Right ventricle myocardium inferior (tissue), 1 donor: ENCODE measurements around the gene ZBTB45. TPM values are rescaled to one million over a fixed set of nuclear protein-coding genes. Genes with fewer than 3 reads are reported as not detected.
A peak's percentile ranks its signal among the peaks of the same experiment; 100 is the strongest.

Source experiments
- ATAC-seq: fragments of 200-7000 bp; cut with Tn5 transposase; one replicate; pipeline ENCODE4 v1.9.1; 2020; ENCODE audit warnings: mild to moderate bottlenecking, moderate library complexity
- DNase-seq: peaks from one replicate; pipeline ENCODE4 v3.0.0; 2021; ENCODE audit errors: missing footprints
- intact Hi-C: fragments of 100-400 bp; cut with DNase I; formaldehyde crosslinking; loops from one replicate; pipeline ENCODE4 v1.11.0; 2022
- total RNA-seq: library from RNA; stranded (reverse); fragmentation: NEBNext Ultra II Directional; extraction: Animal tissue kit (Norgen Biotek cat#: 25700); gene quantifications from one replicate; pipeline ENCODE4 v1.2.1, GENCODE V29; 2021
- donor health status: DM: no; HTN: yes; CAD: no; lungs with severe emphysema.

Gene ZBTB45
- total RNA-seq, 1 donor from 2014 or later: 9.9 TPM

DNA sequence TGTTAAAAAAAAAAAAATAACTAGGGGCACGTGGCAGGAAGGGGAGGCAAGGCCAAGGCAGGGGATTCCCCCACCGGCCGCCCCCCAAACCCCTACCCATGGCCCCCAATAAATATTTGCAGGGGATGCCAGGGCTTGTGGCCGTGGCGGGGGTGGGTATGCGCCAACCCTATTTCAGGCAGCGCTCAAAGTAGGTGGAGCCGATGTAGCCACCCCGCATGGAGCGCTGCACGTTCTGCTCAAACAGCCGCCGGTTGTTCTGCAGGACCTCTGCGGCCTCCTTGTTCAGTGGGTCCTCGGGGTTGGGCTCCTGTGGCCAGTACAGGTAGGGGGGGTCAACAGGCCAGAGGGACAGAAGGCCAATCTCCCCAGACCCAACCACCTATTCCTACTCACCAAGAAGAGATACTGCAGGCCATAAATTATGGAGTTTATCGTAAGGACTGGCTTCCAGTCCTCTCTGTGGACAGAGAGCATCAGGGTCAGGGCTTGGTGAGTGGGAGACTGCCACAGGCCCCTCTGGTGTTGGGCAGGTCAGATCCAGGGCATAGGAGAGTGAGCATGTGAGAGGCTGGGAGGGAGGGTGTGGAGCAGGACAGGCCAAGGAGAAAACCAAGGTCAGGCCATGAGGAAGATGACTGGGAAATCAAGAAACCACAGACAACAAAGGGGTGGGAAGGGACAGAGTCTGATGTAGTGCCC is 36.5 kb upstream of the ZBTB45 start:
- ATAC-seq: no peak
- DNase-seq: no peak
- intact Hi-C loops: no loop called here

DNA sequence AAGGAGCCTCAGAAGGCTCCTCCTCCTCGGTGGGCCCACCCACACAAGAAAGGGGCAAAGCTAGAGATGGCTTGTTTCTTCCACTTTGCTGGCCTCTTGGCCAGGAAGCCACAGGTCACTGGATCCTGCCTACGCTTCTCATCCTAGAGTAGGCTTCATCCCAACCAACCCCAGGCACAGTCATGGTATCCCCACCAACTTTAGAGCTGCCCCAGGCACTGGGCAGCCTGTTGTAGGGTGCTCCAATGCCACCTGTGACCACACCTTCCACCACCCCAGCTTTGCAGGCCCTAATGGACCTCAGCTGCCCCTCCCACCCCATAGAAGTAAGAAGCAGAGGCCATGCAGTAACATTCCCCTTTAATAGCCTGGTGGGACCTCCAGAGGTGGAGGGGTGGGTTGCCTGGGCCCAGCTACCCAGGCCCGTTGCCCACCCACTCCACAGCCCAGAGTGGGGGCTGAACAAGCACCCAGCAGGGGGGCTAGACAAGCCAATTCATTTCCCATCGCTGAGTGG is 35.8 kb upstream of the ZBTB45 start:
- intact Hi-C loops: no loop called here
- DNase-seq (no peak), ATAC-seq (no peak)

DNA sequence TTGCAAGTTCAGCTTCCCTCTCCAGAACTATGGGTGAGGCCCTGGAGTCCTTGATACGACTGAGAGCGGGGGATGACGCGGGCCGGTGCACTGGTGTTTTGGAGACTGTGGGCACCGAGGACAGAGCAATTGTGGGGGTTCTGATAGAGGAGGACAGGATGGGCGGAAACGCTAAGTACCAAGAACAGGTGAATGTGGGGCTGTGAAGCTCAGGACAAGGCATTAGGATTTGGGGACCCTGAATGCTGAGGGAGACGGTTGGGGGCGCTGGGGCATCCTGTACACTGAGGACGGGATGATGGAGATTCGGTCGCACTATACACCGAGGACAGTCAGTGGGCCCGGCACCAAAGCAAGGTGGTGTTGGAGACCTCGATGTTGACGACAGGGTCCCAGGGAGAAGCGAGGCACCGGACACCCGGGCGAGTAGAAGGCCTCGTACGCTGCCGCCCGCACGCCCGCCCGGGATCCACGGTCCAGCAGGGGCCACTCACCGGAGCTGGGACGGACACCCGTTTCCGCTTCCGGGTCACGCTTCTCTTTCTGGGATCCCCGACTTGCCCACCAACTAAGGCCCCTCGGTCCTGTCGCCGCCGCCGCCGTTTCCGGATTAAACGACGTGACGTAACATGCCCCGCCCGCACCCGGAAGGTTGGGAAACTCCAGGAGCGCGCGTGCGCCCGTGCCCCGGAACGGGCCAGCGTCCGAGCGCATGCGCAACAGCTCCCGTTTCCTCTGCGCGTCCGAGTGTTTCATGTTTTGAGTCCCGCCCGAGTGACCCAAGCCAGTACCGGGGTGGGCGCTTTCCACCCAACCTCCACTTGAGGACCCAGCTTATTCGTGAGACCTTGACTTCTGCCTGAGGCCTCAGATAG is 35.1 kb upstream of the ZBTB45 start, which contains the start of gene CHMP2A:
CHMP2A (minus strand) TSS at position 612 of the 875 bp plus-strand sequence. CDS start 893 bp downstream, outside the sequence.
- intact Hi-C loops: no loop called here
- peak; percentile 99 for DNase-seq
- peak; percentile 55 for ATAC-seq

DNA sequence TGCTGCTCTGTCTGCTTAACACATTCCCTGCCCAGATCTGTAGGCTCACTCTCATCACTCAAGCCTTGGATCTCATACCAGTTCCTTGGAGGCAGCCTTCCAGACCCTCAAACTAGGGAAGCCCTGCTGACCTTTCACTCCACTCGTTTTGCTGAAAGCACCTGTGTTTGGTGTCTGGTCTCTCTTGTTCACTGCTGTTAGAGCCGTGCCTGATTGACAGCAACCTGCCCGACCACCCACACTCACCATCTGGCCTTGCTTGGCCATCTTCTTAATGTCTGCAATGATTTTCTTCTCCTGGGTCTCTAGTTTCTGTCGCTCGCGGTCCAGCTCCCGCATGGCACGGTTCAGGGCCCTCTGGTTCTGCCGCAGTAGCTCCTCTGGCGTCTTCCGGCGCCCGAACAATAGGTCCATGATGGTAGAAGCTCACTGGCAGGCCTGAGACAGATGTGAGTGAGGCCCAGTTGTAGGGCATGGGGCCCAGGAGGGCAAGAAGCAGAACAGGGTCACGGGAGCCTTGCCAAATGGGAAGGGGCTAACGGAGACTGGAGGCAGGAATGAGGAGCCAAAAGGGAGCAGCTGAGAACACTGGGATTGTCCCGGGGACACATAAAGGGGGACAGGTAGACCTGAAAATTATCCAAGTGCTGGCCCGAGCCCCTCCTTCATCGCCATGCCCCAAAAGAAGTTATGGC is 34.3 kb upstream of the ZBTB45 start:
- DNase-seq (no peak), ATAC-seq (no peak)
- intact Hi-C loops: no loop called here

DNA sequence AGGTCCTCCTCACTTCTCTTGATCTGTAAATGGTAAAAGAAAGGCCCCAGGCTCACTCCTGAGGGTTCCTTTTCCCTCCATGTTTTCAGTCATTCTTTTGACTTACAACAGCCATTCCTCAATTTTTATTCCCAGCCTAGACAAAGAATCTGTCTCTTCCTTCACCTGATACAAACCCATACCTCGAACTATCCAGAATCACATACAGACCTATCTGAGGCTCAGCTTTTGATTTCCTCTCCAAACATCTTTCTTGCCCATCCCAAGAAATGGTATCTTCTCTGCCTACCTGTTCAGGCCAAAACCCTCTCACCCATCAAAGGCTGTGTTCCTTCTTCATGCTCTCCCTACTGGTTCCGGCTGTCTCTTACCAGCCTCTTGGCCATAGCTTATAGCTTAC is 33.0 kb upstream of the ZBTB45 start:
- DNase-seq: no peak
- intact Hi-C loops: no loop called here
- no peak for ATAC-seq

DNA sequence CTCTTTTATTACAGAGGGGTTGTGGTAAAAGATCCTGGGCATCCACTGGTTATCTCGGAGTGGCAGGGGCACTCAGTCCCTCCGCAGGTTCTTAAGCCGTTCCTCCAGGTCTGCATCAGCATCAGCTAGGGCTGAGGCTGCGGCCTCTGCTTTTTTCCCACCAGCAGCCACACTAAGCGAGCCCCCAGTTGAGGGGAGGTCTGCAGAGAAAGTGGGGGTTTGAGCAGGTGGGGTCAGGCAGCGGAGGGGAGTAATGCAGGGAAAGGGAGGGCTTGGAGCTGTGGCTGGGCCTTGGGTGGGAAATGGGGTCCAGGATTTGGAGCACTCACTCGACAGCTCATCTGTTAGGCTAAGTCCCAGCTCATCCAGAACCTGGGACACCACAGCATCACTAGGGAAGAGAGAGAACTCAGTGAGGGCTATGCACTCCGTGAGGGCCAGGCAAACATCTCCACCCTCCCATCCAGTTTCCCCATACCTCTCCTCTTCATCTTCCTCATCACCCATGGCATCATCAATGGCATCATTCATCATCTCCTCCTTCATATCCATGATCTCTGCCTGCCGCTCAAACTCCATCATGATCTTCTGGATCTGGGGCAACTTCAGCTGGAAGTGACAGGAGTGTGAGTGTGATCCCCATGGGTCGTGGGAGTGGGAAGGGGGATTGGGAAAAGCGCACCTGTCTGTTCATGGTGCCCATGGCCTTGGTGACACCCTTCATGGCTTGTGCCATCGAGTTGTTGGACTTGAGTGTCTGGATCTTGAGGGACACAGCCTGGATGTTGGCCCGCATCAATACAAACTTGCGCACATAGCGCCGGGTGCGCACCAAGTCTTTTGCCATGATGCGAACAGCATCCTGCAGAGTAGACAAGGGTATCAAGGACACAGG is 32.2 kb upstream of the ZBTB45 start:
- DNase-seq (no peak), ATAC-seq (no peak)
- intact Hi-C loops: no loop called here

DNA sequence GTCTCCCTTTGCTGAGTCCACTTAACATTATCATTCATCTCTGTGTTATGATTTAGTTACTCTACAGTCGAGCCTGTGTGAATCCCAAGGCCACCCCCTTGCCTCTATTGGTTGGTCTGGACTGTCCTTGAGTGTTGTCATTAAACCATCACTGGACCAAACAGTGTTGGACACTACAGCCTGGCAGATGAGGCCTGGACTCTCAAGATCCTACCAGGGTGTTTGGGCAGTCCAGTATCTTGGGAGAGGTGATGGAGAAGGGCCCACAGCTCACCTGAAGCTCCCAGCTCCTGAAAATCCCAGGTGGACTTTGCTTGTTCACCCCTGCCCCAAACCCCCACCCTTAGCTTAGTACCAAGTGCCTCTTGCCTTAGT is 31.5 kb upstream of the ZBTB45 start:
- no peak for ATAC-seq
- DNase-seq: no peak
- intact Hi-C loops: no loop called here

DNA sequence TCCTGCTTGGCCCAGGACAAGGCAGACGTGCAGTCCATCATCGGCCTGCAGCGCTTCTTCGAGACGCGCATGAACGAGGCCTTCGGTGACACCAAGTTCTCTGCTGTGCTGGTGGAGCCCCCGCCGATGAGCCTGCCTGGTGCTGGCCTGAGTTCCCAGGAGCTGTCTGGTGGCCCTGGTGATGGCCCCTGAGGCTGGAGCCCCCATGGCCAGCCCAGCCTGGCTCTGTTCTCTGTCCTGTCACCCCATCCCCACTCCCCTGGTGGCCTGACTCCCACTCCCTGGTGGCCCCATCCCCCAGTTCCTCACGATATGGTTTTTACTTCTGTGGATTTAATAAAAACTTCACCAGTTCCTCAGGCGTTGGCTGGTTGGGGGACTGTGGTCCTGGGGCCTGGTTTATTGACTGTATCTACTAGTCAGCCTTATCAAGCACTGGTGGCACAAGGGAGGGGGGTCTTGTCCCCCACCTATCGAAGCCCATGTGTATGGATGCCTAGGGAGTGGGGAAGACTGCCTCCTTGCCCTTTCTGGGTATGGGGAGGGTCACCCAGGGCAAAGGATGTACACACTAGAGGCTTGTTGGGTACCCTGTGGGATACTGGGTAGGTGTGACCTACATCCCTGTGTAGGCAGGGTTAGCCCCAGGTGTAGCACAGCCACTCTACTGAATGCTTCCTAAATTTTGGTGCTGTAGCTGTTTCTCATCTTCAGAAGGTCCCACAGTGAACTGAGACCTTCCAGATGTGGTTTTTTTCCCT is 30.9 kb upstream of the ZBTB45 start:
- DNase-seq (no peak), ATAC-seq (no peak)
- intact Hi-C loops: no loop called here

DNA sequence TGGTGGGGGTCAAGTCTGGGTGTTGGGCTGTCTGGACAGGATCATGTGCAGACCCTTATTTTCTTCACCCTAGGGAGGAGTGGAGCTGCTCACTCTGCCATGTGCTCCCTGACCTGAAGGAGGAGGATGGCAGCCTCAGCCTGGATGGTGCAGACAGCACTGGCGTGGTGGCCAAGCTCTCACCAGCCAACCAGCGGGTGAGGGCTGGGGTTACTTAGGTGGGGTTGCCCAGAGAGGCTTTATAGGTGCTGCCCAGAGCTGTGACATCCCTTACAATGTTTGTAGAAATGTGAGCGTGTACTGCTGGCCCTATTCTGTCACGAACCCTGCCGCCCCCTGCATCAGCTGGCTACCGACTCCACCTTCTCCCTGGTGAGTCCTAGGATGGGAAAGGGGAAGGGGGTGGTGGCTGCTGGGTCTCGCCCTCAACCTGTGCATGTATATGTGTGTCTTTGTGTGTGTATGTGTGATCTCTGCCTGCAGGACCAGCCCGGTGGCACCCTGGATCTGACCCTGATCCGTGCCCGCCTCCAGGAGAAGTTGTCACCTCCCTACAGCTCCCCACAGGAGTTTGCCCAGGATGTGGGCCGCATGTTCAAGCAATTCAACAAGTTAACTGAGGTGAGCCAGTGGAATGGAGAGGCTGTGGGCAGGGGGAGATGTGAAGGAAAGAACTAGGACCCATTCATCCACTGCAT is 30.2 kb upstream of the ZBTB45 start:
- ATAC-seq (no peak), DNase-seq (no peak)
- intact Hi-C loops: no loop called here

DNA sequence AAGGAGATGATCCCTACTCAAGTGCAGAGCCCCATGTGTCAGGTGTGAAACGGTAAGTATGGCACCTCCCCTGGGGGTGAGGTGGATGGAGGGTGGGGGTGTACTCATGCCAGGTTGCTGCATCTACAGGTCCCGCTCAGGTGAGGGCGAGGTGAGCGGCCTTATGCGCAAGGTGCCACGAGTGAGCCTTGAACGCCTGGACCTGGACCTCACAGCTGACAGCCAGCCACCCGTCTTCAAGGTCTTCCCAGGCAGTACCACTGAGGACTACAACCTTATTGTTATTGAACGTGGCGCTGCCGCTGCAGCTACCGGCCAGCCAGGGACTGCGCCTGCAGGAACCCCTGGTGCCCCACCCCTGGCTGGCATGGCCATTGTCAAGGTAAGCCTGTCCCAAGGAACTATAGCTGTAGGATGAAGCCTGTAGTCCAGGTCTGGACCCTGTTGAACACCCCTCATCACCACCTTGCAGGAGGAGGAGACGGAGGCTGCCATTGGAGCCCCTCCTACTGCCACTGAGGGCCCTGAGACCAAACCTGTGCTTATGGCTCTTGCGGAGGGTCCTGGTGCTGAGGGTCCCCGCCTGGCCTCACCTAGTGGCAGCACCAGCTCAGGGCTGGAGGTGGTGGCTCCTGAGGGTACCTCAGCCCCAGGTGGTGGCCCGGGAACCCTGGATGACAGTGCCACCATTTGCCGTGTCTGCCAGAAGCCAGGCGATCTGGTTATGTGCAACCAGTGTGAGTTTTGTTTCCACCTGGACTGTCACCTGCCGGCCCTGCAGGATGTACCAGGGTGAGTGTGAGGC is 29.5 kb upstream of the ZBTB45 start:
- intact Hi-C loops: no loop called here
- ATAC-seq: no peak
- DNase-seq: no peak

DNA sequence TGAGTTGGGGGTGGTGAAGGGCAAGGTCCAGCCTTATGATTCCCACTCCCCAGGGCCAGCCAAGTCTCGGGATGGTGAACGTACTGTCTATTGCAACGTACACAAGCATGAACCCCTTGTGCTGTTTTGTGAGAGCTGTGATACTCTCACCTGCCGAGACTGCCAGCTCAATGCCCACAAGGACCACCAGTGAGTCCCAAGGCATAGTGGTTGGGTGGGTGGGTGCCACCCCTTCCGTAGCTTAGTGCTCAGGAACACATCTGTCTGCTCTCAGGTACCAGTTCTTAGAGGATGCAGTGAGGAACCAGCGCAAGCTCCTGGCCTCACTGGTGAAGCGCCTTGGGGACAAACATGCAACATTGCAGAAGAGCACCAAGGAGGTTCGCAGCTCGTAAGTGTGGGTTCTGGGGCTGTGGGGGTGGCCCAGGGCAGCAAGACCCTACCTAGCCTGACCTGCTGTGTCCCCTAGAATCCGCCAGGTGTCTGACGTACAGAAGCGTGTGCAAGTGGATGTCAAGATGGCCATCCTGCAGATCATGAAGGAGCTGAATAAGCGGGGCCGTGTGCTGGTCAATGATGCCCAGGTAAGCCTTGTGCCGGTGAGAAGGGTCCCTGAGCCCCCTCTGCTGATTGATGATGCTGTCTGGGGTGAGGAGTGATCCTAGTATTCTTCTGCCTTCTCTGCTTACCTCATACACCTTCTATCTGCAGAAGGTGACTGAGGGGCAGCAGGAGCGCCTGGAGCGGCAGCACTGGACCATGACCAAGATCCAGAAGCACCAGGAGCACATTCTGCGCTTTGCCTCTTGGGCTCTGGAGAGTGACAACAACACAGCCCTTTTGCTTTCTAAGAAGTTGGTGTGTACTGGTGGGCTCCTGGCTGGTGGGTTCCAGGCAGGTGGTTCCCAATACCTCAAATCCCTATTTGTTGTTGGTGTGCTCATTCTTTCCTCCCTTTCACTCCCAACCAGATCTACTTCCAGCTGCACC is 28.0 kb upstream of the ZBTB45 start:
- DNase-seq: no peak
- intact Hi-C loops: no loop called here
- ATAC-seq: no peak

DNA sequence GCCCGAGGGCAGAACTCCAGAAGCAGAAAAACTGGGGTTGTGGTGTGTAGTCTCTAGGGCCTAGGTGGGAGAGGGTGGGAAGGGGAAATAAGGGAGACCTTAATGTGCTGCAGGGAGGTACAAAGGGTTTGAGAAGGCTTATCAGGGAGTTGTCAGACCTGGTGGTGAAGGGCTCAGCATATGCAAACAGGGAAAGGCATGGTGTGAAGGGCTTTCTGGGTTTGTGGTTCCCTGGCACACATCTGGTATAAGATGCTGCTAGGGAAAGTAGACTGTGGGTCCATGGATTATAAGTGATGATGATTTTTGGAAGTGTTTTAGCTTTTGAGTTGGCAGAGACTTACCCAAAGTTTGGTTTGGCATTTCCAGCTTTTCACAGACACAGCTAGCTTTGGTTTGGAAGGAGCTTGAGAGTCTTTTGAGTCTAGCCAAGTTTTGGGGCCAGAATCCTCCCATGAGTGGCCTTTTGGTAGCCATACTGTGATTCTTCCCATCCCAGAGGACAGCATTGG is 26.5 kb upstream of the ZBTB45 start:
- ATAC-seq (no peak), DNase-seq (no peak)
- intact Hi-C loops: no loop called here

DNA sequence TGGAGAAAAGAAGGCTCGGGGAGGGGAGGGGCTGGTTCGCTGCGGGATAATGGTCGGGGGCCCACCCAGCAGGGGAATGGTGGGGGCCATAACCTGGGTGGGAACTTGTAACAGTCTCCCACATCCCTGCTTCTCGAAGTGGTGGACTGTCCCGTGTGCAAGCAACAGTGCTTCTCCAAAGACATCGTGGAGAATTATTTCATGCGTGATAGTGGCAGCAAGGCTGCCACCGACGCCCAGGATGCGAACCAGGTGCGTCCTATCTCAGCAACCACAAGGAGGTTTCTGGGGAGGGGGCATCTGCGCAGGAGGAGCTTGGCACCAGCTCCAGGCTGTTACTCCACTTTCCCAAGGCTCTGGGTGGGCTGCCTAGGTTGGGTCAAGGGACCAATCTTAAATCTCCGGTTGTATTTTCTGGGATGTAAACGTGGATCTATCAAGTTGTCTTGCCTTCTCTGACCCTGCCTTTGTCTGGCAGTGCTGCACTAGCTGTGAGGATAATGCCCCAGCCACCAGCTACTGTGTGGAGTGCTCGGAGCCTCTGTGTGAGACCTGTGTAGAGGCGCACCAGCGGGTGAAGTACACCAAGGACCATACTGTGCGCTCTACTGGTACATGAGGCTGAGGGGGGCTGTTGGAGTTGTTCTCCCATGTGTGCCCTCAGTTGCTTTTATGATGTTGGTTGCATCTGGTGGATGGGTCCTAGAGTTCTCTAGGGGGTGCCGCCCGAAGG is 25.8 kb upstream of the ZBTB45 start:
- ATAC-seq (no peak), DNase-seq (no peak)
- intact Hi-C loops: no loop called here

DNA sequence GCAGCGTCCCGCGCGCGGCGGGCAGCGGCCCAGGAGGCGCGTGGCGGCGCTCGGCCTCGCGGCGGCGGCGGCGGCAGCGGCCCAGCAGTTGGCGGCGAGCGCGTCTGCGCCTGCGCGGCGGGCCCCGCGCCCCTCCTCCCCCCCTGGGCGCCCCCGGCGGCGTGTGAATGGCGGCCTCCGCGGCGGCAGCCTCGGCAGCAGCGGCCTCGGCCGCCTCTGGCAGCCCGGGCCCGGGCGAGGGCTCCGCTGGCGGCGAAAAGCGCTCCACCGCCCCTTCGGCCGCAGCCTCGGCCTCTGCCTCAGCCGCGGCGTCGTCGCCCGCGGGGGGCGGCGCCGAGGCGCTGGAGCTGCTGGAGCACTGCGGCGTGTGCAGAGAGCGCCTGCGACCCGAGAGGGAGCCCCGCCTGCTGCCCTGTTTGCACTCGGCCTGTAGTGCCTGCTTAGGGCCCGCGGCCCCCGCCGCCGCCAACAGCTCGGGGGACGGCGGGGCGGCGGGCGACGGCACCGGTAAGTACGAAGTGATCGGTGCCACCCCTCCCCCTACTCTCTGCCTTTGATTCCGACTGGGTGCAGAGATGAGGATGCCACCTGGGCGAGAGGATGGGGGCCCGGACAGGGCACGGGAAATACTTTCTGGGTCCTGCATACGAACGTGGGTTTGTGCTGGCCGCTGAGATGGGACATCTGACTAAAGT is 25.1 kb upstream of the ZBTB45 start:
- peak; percentile 8 for ATAC-seq
- peak; percentile 74 for DNase-seq
- intact Hi-C loops: no loop called here
